Amygdala (tissue), 56 donors: Measurements from ENCODE around the gene EXOSC9.
"Not testable (repeated sequence)": the region's sequence is repeated elsewhere in the genome, so short reads cannot be mapped to it uniquely, and the experiment has no call there.

Experiments
- DNase-seq, 56 donors: peaks; one replicate each; lab custom pipeline; 2025; lab: John Stamatoyannopoulos, UW

EXOSC9 gene

GRCh38 chr4:121800961-121801714, at the start of gene EXOSC9:
Gene EXOSC9 (plus strand): TSS chr4:121801323. CDS start chr4:121801425, 102 bp downstream.
- peak; percentile 14 to 93 (median 82) for DNase-seq

GRCh38 chr4:121752142-121752541, 49.0 kb upstream of the EXOSC9 start:
- not testable (repeated sequence) for DNase-seq

- DNase-seq, result no peak
These were observed 42.1 kb upstream of the EXOSC9 start for GRCh38 chr4:121758925-121759568.

- no peak for DNase-seq
These were observed 40.9 kb upstream of the EXOSC9 start for GRCh38 chr4:121760205-121760604.

- no peak for DNase-seq
These were observed 36.8 kb upstream of the EXOSC9 start for GRCh38 chr4:121764303-121764701.

GRCh38 chr4:121764702-121765367, 36.3 kb upstream of the EXOSC9 start, which contains the start of gene SMIM43:
Gene SMIM43 (minus strand): TSS chr4:121765164. CDS start chr4:121765105, 59 bp downstream.
- DNase-seq, result peak in 1 of 56 donors; percentile 5

- no peak for DNase-seq
These were observed 35.8 kb upstream of the EXOSC9 start for GRCh38 chr4:121765368-121765705.

GRCh38 chr4:121765971-121766538, 35.1 kb upstream of the EXOSC9 start:
- DNase-seq, result no peak

GRCh38 chr4:121767166-121767565, 34.0 kb upstream of the EXOSC9 start:
- no peak for DNase-seq

- no peak for DNase-seq
These were observed 31.8 kb upstream of the EXOSC9 start for GRCh38 chr4:121769341-121769740.

- DNase-seq, result no peak
These were observed 29.3 kb upstream of the EXOSC9 start for GRCh38 chr4:121771869-121772268.

- no peak for DNase-seq
These were observed 27.2 kb upstream of the EXOSC9 start for GRCh38 chr4:121773883-121774282.

GRCh38 chr4:121776610-121777401, 24.3 kb upstream of the EXOSC9 start:
- DNase-seq, result no peak

GRCh38 chr4:121777625-121778024, 23.5 kb upstream of the EXOSC9 start:
- no peak for DNase-seq

GRCh38 chr4:121778991-121779628, 22.0 kb upstream of the EXOSC9 start:
- DNase-seq, result no peak

GRCh38 chr4:121783210-121783609, 17.9 kb upstream of the EXOSC9 start:
- DNase-seq, result no peak

- no peak for DNase-seq
These were observed 16.7 kb upstream of the EXOSC9 start for GRCh38 chr4:121784401-121784800.

GRCh38 chr4:121784975-121785374, 16.1 kb upstream of the EXOSC9 start:
- DNase-seq, result no peak

GRCh38 chr4:121785479-121785878, 15.6 kb upstream of the EXOSC9 start:
- DNase-seq, result peak in 9 of 56 donors; percentile 1 to 48 (median 12)

- no peak for DNase-seq
These were observed 14.9 kb upstream of the EXOSC9 start for GRCh38 chr4:121786221-121786620.
